ENCODE results near the gene NUFIP1. TPM values are rescaled to one million over a fixed set of nuclear protein-coding genes. Genes with fewer than 3 reads are reported as not detected.

The NUFIP1 gene
- polyA plus RNA-seq, 1 donor (not counting 4 experiments of a cell fraction or from before 2014, with no cell fraction given), result 3.3 TPM

DNA sequence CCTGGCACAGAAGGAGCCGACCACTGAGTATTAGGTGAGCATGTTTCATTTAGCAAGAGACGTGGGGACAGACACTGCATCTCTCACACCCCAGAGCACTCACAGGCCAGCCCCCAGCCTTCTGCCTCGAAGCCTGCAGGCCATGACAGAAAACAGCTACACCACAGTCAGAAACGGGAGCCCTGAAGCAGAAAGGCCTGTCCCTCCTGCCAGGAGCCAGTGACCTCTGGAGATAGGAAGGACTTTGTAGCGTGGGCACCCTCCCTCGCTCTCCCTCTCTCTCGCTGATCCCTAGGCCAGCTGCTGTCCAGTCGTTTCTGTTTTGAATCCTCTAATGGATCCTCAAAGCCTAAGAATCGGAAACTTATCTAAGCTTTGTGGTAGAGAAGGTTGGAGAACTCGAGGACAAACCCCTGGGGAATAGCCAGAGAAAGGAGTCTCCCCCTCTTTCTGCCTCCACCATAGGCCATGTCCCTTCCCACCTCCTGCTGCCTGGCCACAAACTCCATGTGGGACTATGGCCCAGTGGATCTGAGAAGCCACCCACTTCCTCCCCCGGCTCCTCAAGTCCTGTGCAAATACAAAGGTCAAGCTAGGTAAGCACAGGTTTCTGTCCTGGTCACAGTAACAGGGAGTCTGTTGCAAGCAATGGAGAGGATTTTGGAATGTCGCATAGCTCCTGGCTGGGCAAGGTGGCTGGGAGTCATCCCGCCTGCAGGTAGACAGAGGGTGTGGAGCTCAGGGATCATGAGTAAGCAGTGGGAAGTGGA lies 95.1 kb downstream of the NUFIP1 start:
- H3K27me3 ChIP-seq (ENCODE audit: control insufficient read depth, extremely low read depth, insufficient read depth, low read length), result no peaks in the 10 kb centered on the region
- H3K4me3 ChIP-seq (ENCODE audit: control insufficient read depth in 2 of 3, extremely low read depth in 1 of 3, insufficient read depth in 2 of 3, low read depth in 1 of 3, low read length in 3 of 3), result no peak overlapping the region
- dilution Hi-C loops (cut with MboI; ENCODE audit: extremely low pct_ligation_motif_present, low sequenced_read_pairs), result no loop called here
- FAIRE-seq (no peak), DNase-seq (ENCODE audit: low read depth, low spot score) (no peak)
- H3K4me2 ChIP-seq (ENCODE audit: control insufficient read depth, extremely low read depth, insufficient read depth, low read depth, low read length), result no peak overlapping the region
- peaks cover 3% of the 10 kb centered on the region for H4K20me1 ChIP-seq (ENCODE audit: control insufficient read depth, extremely low read depth, insufficient read depth, low read length)
- no peaks in the 10 kb centered on the region for H3K79me2 ChIP-seq (ENCODE audit: control insufficient read depth, insufficient read depth, low read length)
- H3K9me1 ChIP-seq (ENCODE audit: control insufficient read depth, extremely low read depth, insufficient read depth, low read length), result no peaks in the 10 kb centered on the region
- no peak overlapping the region for H3K9ac ChIP-seq (ENCODE audit: control insufficient read depth, extremely low read depth, insufficient read depth, low read length)
- H3K4me1 ChIP-seq (ENCODE audit: control insufficient read depth, extremely low read depth, insufficient read depth, low read length), result no peaks in the 10 kb centered on the region
- H3K9me3 ChIP-seq (ENCODE audit: control insufficient read depth, low read depth, low read length), result no peaks in the 10 kb centered on the region
- no peak overlapping the region for H2AFZ ChIP-seq (ENCODE audit: control insufficient read depth, low read length)
- no peak overlapping the region for H3K27ac ChIP-seq (ENCODE audit: control insufficient read depth, insufficient read depth, low read length)
- TF ChIP-seq, protein P1, sequence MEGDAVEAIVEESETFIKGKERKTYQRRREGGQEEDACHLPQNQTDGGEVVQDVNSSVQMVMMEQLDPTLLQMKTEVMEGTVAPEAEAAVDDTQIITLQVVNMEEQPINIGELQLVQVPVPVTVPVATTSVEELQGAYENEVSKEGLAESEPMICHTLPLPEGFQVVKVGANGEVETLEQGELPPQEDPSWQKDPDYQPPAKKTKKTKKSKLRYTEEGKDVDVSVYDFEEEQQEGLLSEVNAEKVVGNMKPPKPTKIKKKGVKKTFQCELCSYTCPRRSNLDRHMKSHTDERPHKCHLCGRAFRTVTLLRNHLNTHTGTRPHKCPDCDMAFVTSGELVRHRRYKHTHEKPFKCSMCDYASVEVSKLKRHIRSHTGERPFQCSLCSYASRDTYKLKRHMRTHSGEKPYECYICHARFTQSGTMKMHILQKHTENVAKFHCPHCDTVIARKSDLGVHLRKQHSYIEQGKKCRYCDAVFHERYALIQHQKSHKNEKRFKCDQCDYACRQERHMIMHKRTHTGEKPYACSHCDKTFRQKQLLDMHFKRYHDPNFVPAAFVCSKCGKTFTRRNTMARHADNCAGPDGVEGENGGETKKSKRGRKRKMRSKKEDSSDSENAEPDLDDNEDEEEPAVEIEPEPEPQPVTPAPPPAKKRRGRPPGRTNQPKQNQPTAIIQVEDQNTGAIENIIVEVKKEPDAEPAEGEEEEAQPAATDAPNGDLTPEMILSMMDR (optimal IDR thresholded peaks at IDR 0.05 in 1 of 3, IDR thresholded peaks at IDR 0.05 in 1 of 3, conservative IDR thresholded peaks at IDR 0.05 in 1 of 3; ENCODE audit: extremely low read depth in 1 of 3, insufficient read depth in 2 of 3, low read length in 3 of 3), result no peak
- TF ChIP-seq EZH2 (IDR thresholded peaks at IDR 0.05; ENCODE audit: low read length), result no peak
- no peaks in the 10 kb centered on the region for H3K36me3 ChIP-seq (ENCODE audit: control insufficient read depth in 2 of 2, extremely low read depth in 1 of 2, insufficient read depth in 2 of 2, low read length in 2 of 2)

Small RNA genes within 50 kb of the gene (small RNA-seq; reads per million reads assigned to genes)
- 0.07 to 6.7 (median 0.25) reads per million in 3 experiments for gene RN7SL49P (ENCODE audit: insufficient read length in 3 of 3, low read depth in 3 of 3, low replicate concordance in 1 of 3)

Other genes starting within 250 kb of the NUFIP1 start
- 9.5 to 17.7 TPM (median 14.0 TPM) in 3 replicates for gene GPALPP1, start 67 bp upstream of the NUFIP1 start, polyA plus RNA-seq
- 31.4 to 55.5 TPM (median 37.6 TPM) in 3 replicates for gene GTF2F2, start 131.0 kb upstream of the NUFIP1 start, polyA plus RNA-seq
- gene KCTD4, start 211.6 kb upstream of the NUFIP1 start, polyA plus RNA-seq, result 0.28 to 0.44 TPM (median 0.39 TPM) in 3 replicates